Thoracic aorta (tissue), 2 donors: ENCODE data around the gene CCL28. TPM values are rescaled to one million over a fixed set of nuclear protein-coding genes. Genes with fewer than 3 reads are reported as not detected.

ENCODE experiments used
- ATAC-seq: fragments of 150-250 bp; one replicate; pipeline ENCODE4 v1.8.0; 2017; ENCODE audit warnings: low read depth; ENCODE audit not compliant: insufficient number of reproducible peaks, low FRiP score
- DNase-seq: peaks from one replicate; pipeline ENCODE4 v3.0.0-alpha.2; 2020; ENCODE audit warnings: low spot score
- H3K27ac ChIP-seq, 2 donors: fragments of 200-600 bp; sonication (generic); 1 replicate in 1 of 2; 2 replicates in 1 of 2; pipeline ENCODE4 v1.5.1; 2016; ENCODE audit warnings: mild to moderate bottlenecking in 2 of 2, moderate library complexity in 2 of 2
- H3K27me3 ChIP-seq: fragments of 200-600 bp; sonication (generic); replicated peaks from 2 replicates; pipeline ENCODE4 v1.6.0; 2016; ENCODE audit warnings: mild to moderate bottlenecking; ENCODE audit not compliant: insufficient read depth
- H3K36me3 ChIP-seq: fragments of 200-600 bp; sonication (generic); one replicate; pipeline ENCODE4 v1.5.1; 2016
- H3K4me1 ChIP-seq, 2 donors: fragments of 200-600 bp; sonication (generic); 1 replicate in 1 of 2; 2 replicates in 1 of 2; pipeline versions ENCODE4 v1.5.1 to v1.6.0; 2016; ENCODE audit warnings: low read depth in 2 of 2, mild to moderate bottlenecking in 1 of 2; ENCODE audit not compliant: control insufficient read depth in 1 of 2
- H3K4me3 ChIP-seq: fragments of 200-600 bp; sonication (generic); 2 replicates; pipeline ENCODE4 v1.5.1; 2016; ENCODE audit warnings: mild to moderate bottlenecking
- H3K9me3 ChIP-seq: fragments of 200-600 bp; sonication (generic); 2 replicates; pipeline ENCODE4 v1.5.1; 2016
- CTCF ChIP-seq: fragments of 200-600 bp; sonication (generic); IDR thresholded peaks from one replicate; pipeline ENCODE4 v1.5.1; 2019; ENCODE audit warnings: antibody characterized with exemption
- total RNA-seq, 2 donors: library from RNA; depleted of rRNA; stranded (reverse); fragments of >200 nt; gene quantifications; one replicate each; pipeline versions ENCODE4 v1.1.0 to v1.2.3, GENCODE V29; 2016

CCL28 gene
- total RNA-seq, 2 donors from 2014 or later: 4.3 to 24.2 TPM

GRCh38 chr5:43390471-43390870 lies 21.7 kb downstream of the CCL28 start:
- Histone ChIP-seq H3K9me3 (no peaks in the 10 kb centered on the region), H3K36me3 (no peaks in the 10 kb centered on the region), H3K27ac (no peak overlapping the region), H3K4me1 (no peaks in the 10 kb centered on the region), H3K27me3 (no peaks in the 10 kb centered on the region), H3K4me3 (no peak overlapping the region)
- DNase-seq: no peak
- no peak for ATAC-seq
- no peak for TF ChIP-seq CTCF

GRCh38 chr5:43389679-43390329 lies 22.4 kb downstream of the CCL28 start:
- Histone ChIP-seq H3K27me3 (no peaks in the 10 kb centered on the region), H3K27ac (no peak overlapping the region), H3K4me1 (no peaks in the 10 kb centered on the region), H3K9me3 (no peaks in the 10 kb centered on the region), H3K36me3 (no peaks in the 10 kb centered on the region), H3K4me3 (no peak overlapping the region)
- TF ChIP-seq CTCF: peak; percentile 70
- DNase-seq (no peak), ATAC-seq (peak; percentile 76)

- Histone ChIP-seq H3K4me1 (no peaks in the 10 kb centered on the region), H3K36me3 (no peaks in the 10 kb centered on the region), H3K27ac (no peak overlapping the region), H3K9me3 (no peaks in the 10 kb centered on the region), H3K27me3 (no peaks in the 10 kb centered on the region), H3K4me3 (no peak overlapping the region)
- DNase-seq: no peak
- no peak for TF ChIP-seq CTCF
- no peak for ATAC-seq
Measured at GRCh38 chr5:43386960-43387362, 25.2 kb downstream of the CCL28 start.

- no peaks in the 10 kb centered on the region for H3K36me3 ChIP-seq
- no peaks in the 10 kb centered on the region for H3K4me1 ChIP-seq
- H3K9me3 ChIP-seq: no peaks in the 10 kb centered on the region
- TF ChIP-seq CTCF: no peak
- DNase-seq (no peak), ATAC-seq (no peak)
- H3K27ac ChIP-seq: no peak overlapping the region
- no peak overlapping the region for H3K4me3 ChIP-seq
- no peaks in the 10 kb centered on the region for H3K27me3 ChIP-seq
Measured at GRCh38 chr5:43376496-43377140, 35.6 kb downstream of the CCL28 start.

GRCh38 chr5:43371821-43372220 lies 40.4 kb downstream of the CCL28 start:
- ATAC-seq (no peak), DNase-seq (no peak)
- no peaks in the 10 kb centered on the region for H3K9me3 ChIP-seq
- H3K4me1 ChIP-seq: no peaks in the 10 kb centered on the region
- no peaks in the 10 kb centered on the region for H3K36me3 ChIP-seq
- H3K27ac ChIP-seq: no peak overlapping the region
- TF ChIP-seq CTCF: no peak
- no peaks in the 10 kb centered on the region for H3K27me3 ChIP-seq
- no peak overlapping the region for H3K4me3 ChIP-seq
